HEK293 (cell line): ENCODE data around the gene PRPF38B.

Source experiments
- CTCF ChIA-PET: fragments of 350-600 bp; formaldehyde crosslinking; extraction: SDS; loops from one replicate; lab custom pipeline; 2021; ENCODE audit warnings: antibody characterized with exemption; lab: Yijun Ruan, JAX
- POLR2A ChIA-PET: fragments of 300-600 bp; formaldehyde crosslinking; extraction: SDS; loops from one replicate; lab custom pipeline; 2020; ENCODE audit warnings: antibody characterized with exemption, inconsistent platforms; lab: Yijun Ruan, JAX
- H3K27ac ChIP-seq: fragments of 200-500 bp; sonication (Bioruptor generic); 2 replicates; pipeline ENCODE4 v1.5.1; 2014; ENCODE audit warnings: low read depth, low read length, control low read depth, inconsistent platforms; ENCODE audit errors: extremely low read depth
- H3K36me3 ChIP-seq, 2 experiments: fragments of 200-500 bp in 1 of 2; sonication (Bioruptor generic) in 1 of 2; 1 replicate in 1 of 2; 2 replicates in 1 of 2; pipeline ENCODE4 v1.5.1; 2014 to 2017; ENCODE audit warnings: inconsistent platforms in 2 of 2, low read length in 2 of 2; ENCODE audit not compliant: control insufficient read depth in 2 of 2, insufficient read depth in 1 of 2
- H3K4me1 ChIP-seq: fragments of 200-500 bp; sonication (Bioruptor generic); 2 replicates; pipeline ENCODE4 v1.5.1; 2014; ENCODE audit warnings: mild to moderate bottlenecking, low read length, inconsistent platforms; ENCODE audit not compliant: control insufficient read depth, insufficient read depth
- H3K4me3 ChIP-seq: 2 replicates; pipeline ENCODE4 v1.5.1; 2011; ENCODE audit warnings: low read depth, mild to moderate bottlenecking, control low read depth, low read length, moderate library complexity
- H3K9me3 ChIP-seq: fragments of 200-500 bp; sonication (Bioruptor generic); 2 replicates; pipeline ENCODE4 v1.5.1; 2014; ENCODE audit warnings: low read depth, low read length, inconsistent platforms; ENCODE audit not compliant: control insufficient read depth, insufficient read depth
- BCL11A ChIP-seq: fragments of 450-650 bp; formaldehyde crosslinking; IDR thresholded peaks from 2 replicates; pipeline ENCODE4 v1.5.1; 2016; ENCODE audit warnings: low read depth, missing biosample characterization, missing genetic modification characterization
- KLF9 ChIP-seq: fragments of 450-650 bp; formaldehyde crosslinking; IDR thresholded peaks from 2 replicates; pipeline ENCODE4 v1.5.1; 2016; ENCODE audit warnings: missing biosample characterization, missing genetic modification characterization, low read depth
- ZBTB1 ChIP-seq: fragments of 450-650 bp; formaldehyde crosslinking; IDR thresholded peaks from 2 replicates; pipeline ENCODE4 v1.5.1; 2016; ENCODE audit warnings: missing biosample characterization, missing genetic modification characterization
- ZBTB17 ChIP-seq: fragments of 450-650 bp; formaldehyde crosslinking; IDR thresholded peaks from 2 replicates; pipeline ENCODE4 v1.5.1; 2016; ENCODE audit warnings: missing biosample characterization, missing genetic modification characterization
- ZEB2 ChIP-seq: fragments of 450-650 bp; formaldehyde crosslinking; IDR thresholded peaks from 2 replicates; pipeline ENCODE4 v1.5.1; 2016; ENCODE audit warnings: missing biosample characterization, missing genetic modification characterization
- ZFP69B ChIP-seq: fragments of 450-650 bp; formaldehyde crosslinking; IDR thresholded peaks from 2 replicates; pipeline ENCODE4 v1.5.1; 2016; ENCODE audit warnings: missing biosample characterization, missing genetic modification characterization
- ZNF140 ChIP-seq: fragments of 450-650 bp; formaldehyde crosslinking; IDR thresholded peaks from 2 replicates; pipeline ENCODE4 v1.5.1; 2016; ENCODE audit warnings: missing biosample characterization, missing genetic modification characterization
- ZNF146 ChIP-seq: fragments of 450-650 bp; formaldehyde crosslinking; IDR thresholded peaks from 2 replicates; pipeline ENCODE4 v1.5.1; 2016; ENCODE audit warnings: missing biosample characterization, missing genetic modification characterization
- ZNF202 ChIP-seq: fragments of 450-650 bp; formaldehyde crosslinking; IDR thresholded peaks from 2 replicates; pipeline ENCODE4 v1.5.1; 2016; ENCODE audit warnings: missing biosample characterization, missing genetic modification characterization, borderline replicate concordance
- ZNF23 ChIP-seq: fragments of 450-650 bp; formaldehyde crosslinking; IDR thresholded peaks from 2 replicates; pipeline ENCODE4 v1.5.1; 2016; ENCODE audit warnings: missing biosample characterization, missing genetic modification characterization, borderline replicate concordance
- ZNF239 ChIP-seq: fragments of 450-650 bp; formaldehyde crosslinking; IDR thresholded peaks from 2 replicates; pipeline ENCODE4 v1.5.1; 2016; ENCODE audit warnings: missing biosample characterization, missing genetic modification characterization
- ZNF302 ChIP-seq: fragments of 450-650 bp; formaldehyde crosslinking; IDR thresholded peaks from 2 replicates; pipeline ENCODE4 v1.5.1; 2016; ENCODE audit warnings: missing biosample characterization, missing genetic modification characterization, low read depth
- ZNF621 ChIP-seq: fragments of 450-650 bp; formaldehyde crosslinking; IDR thresholded peaks from 2 replicates; pipeline ENCODE4 v1.5.1; 2017; ENCODE audit warnings: missing biosample characterization, missing genetic modification characterization
- ZNF707 ChIP-seq: fragments of 450-650 bp; formaldehyde crosslinking; IDR thresholded peaks from 2 replicates; pipeline ENCODE4 v1.5.1; 2016; ENCODE audit warnings: missing biosample characterization, missing genetic modification characterization
- TF ChIP-seq, protein P1 (sequence below): fragments of 450-650 bp; formaldehyde crosslinking; IDR thresholded peaks from 2 replicates; pipeline ENCODE4 v1.5.1; 2016; ENCODE audit warnings: missing biosample characterization, missing genetic modification characterization
- TF ChIP-seq, protein P2 (sequence below): fragments of 450-650 bp; formaldehyde crosslinking; IDR thresholded peaks from 2 replicates; pipeline ENCODE4 v1.5.1; 2016; ENCODE audit warnings: missing biosample characterization, missing genetic modification characterization, borderline replicate concordance
- TF ChIP-seq, protein P3 (sequence below): fragments of 450-650 bp; formaldehyde crosslinking; IDR thresholded peaks from 2 replicates; pipeline ENCODE4 v1.5.1; 2016; ENCODE audit warnings: missing biosample characterization, missing genetic modification characterization
- TF ChIP-seq, protein P4 (sequence below): fragments of 450-650 bp; formaldehyde crosslinking; IDR thresholded peaks from 2 replicates; pipeline ENCODE4 v1.5.1; 2016; ENCODE audit warnings: missing biosample characterization, missing genetic modification characterization
- TF ChIP-seq, protein P5 (sequence below): fragments of 450-650 bp; formaldehyde crosslinking; IDR thresholded peaks from 2 replicates; pipeline ENCODE4 v1.5.1; 2016; ENCODE audit warnings: missing biosample characterization, missing genetic modification characterization
- TF ChIP-seq, protein P6 (sequence below): fragments of 450-650 bp; formaldehyde crosslinking; conservative IDR thresholded peaks from 2 replicates; pipeline ENCODE4 v1.5.1; 2016; ENCODE audit warnings: low read depth, missing biosample characterization, missing genetic modification characterization

Gene PRPF38B

DNA sequence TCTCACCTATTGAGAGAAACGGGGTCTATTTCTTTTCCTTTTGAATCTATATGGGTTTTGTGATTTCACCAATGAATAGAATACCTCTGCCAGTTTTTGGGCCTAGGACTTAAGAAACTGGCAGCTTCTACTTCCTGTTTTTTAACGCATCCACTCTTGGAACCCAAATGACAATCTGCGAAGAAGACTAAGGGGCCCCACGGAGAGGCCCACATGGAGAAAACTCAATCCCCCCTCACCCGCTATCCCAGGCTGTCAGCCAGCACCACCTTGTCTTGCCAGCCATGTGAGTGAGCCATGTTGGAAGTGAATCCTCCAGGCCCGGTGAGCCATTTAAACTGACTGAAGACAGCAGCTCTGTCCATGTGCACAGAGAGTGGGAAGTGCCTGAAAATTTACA lies 27.6 kb upstream of the PRPF38B start:
- Histone ChIP-seq H3K36me3 (no peaks in the 10 kb centered on the region), H3K4me3 (no peak overlapping the region), H3K9me3 (no peaks in the 10 kb centered on the region), H3K27ac (no peak overlapping the region), H3K4me1 (no peaks in the 10 kb centered on the region)
- ChIA-PET CTCF (interaction anchor here (0.9 kb wide), 1 partner anchor 20 kb away, joined by 3 read pairs; no protein-coding TSS in a partner anchor), POLR2A (no interaction called here)
- TF ChIP-seq ZNF23 (tag by site-specific recombination) (no peak), ZBTB1 (no peak), KLF9 (tag by site-specific recombination) (no peak), ZNF621 (tag by site-specific recombination) (no peak), ZNF707 (tag by site-specific recombination) (no peak), ZNF140 (tag by site-specific recombination) (no peak), ZEB2 (tag by site-specific recombination) (no peak), ZFP69B (tag by site-specific recombination) (no peak), ZNF239 (tag by site-specific recombination) (no peak), ZNF302 (tag by site-specific recombination) (no peak), ZBTB17 (tag by site-specific recombination) (no peak), ZNF146 (tag by site-specific recombination) (no peak), BCL11A (tag by site-specific recombination) (no peak), ZNF202 (no peak)
- TF ChIP-seq, protein P1, sequence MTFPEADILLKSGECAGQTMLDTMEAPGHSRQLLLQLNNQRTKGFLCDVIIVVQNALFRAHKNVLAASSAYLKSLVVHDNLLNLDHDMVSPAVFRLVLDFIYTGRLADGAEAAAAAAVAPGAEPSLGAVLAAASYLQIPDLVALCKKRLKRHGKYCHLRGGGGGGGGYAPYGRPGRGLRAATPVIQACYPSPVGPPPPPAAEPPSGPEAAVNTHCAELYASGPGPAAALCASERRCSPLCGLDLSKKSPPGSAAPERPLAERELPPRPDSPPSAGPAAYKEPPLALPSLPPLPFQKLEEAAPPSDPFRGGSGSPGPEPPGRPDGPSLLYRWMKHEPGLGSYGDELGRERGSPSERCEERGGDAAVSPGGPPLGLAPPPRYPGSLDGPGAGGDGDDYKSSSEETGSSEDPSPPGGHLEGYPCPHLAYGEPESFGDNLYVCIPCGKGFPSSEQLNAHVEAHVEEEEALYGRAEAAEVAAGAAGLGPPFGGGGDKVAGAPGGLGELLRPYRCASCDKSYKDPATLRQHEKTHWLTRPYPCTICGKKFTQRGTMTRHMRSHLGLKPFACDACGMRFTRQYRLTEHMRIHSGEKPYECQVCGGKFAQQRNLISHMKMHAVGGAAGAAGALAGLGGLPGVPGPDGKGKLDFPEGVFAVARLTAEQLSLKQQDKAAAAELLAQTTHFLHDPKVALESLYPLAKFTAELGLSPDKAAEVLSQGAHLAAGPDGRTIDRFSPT = no peak
- TF ChIP-seq, protein P2, sequence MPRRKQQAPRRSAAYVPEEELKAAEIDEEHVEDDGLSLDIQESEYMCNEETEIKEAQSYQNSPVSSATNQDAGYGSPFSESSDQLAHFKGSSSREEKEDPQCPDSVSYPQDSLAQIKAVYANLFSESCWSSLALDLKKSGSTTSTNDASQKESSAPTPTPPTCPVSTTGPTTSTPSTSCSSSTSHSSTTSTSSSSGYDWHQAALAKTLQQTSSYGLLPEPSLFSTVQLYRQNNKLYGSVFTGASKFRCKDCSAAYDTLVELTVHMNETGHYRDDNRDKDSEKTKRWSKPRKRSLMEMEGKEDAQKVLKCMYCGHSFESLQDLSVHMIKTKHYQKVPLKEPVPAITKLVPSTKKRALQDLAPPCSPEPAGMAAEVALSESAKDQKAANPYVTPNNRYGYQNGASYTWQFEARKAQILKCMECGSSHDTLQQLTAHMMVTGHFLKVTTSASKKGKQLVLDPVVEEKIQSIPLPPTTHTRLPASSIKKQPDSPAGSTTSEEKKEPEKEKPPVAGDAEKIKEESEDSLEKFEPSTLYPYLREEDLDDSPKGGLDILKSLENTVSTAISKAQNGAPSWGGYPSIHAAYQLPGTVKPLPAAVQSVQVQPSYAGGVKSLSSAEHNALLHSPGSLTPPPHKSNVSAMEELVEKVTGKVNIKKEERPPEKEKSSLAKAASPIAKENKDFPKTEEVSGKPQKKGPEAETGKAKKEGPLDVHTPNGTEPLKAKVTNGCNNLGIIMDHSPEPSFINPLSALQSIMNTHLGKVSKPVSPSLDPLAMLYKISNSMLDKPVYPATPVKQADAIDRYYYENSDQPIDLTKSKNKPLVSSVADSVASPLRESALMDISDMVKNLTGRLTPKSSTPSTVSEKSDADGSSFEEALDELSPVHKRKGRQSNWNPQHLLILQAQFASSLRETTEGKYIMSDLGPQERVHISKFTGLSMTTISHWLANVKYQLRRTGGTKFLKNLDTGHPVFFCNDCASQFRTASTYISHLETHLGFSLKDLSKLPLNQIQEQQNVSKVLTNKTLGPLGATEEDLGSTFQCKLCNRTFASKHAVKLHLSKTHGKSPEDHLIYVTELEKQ (tag by site-specific recombination) = no peak
- TF ChIP-seq, protein P3, sequence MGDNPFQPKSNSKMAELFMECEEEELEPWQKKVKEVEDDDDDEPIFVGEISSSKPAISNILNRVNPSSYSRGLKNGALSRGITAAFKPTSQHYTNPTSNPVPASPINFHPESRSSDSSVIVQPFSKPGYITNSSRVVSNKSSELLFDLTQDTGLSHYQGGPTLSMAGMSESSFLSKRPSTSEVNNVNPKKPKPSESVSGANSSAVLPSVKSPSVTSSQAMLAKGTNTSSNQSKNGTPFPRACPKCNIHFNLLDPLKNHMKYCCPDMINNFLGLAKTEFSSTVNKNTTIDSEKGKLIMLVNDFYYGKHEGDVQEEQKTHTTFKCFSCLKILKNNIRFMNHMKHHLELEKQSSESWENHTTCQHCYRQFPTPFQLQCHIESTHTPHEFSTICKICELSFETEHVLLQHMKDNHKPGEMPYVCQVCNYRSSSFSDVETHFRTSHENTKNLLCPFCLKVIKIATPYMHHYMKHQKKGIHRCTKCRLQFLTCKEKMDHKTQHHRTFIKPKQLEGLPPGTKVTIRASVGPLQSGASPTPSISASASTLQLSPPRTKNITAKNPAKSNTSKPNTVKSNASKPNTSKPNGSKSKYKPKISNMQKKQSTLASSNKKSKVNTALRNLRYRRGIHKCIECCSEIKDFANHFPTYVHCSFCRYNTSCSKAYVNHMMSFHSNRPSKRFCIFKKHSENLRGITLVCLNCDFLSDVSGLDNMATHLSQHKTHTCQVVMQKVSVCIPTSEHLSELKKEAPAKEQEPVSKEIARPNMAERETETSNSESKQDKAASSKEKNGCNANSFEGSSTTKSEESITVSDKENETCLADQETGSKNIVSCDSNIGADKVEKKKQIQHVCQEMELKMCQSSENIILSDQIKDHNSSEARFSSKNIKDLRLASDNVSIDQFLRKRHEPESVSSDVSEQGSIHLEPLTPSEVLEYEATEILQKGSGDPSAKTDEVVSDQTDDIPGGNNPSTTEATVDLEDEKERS = no peak
- TF ChIP-seq, protein P4, sequence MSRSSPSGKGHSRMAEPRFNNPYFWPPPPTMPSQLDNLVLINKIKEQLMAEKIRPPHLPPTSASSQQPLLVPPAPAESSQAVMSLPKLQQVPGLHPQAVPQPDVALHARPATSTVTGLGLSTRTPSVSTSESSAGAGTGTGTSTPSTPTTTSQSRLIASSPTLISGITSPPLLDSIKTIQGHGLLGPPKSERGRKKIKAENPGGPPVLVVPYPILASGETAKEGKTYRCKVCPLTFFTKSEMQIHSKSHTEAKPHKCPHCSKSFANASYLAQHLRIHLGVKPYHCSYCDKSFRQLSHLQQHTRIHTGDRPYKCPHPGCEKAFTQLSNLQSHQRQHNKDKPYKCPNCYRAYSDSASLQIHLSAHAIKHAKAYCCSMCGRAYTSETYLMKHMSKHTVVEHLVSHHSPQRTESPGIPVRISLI (tag by site-specific recombination) = no peak
- TF ChIP-seq, protein P5, sequence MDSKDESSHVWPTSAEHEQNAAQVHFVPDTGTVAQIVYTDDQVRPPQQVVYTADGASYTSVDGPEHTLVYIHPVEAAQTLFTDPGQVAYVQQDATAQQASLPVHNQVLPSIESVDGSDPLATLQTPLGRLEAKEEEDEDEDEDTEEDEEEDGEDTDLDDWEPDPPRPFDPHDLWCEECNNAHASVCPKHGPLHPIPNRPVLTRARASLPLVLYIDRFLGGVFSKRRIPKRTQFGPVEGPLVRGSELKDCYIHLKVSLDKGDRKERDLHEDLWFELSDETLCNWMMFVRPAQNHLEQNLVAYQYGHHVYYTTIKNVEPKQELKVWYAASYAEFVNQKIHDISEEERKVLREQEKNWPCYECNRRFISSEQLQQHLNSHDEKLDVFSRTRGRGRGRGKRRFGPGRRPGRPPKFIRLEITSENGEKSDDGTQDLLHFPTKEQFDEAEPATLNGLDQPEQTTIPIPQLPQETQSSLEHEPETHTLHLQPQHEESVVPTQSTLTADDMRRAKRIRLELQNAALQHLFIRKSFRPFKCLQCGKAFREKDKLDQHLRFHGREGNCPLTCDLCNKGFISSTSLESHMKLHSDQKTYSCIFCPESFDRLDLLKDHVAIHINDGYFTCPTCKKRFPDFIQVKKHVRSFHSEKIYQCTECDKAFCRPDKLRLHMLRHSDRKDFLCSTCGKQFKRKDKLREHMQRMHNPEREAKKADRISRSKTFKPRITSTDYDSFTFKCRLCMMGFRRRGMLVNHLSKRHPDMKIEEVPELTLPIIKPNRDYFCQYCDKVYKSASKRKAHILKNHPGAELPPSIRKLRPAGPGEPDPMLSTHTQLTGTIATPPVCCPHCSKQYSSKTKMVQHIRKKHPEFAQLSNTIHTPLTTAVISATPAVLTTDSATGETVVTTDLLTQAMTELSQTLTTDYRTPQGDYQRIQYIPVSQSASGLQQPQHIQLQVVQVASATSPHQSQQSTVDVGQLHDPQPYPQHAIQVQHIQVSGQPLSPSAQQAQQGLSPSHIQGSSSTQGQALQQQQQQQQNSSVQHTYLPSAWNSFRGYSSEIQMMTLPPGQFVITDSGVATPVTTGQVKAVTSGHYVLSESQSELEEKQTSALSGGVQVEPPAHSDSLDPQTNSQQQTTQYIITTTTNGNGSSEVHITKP (tag by site-specific recombination) = no peak
- TF ChIP-seq, protein P6, sequence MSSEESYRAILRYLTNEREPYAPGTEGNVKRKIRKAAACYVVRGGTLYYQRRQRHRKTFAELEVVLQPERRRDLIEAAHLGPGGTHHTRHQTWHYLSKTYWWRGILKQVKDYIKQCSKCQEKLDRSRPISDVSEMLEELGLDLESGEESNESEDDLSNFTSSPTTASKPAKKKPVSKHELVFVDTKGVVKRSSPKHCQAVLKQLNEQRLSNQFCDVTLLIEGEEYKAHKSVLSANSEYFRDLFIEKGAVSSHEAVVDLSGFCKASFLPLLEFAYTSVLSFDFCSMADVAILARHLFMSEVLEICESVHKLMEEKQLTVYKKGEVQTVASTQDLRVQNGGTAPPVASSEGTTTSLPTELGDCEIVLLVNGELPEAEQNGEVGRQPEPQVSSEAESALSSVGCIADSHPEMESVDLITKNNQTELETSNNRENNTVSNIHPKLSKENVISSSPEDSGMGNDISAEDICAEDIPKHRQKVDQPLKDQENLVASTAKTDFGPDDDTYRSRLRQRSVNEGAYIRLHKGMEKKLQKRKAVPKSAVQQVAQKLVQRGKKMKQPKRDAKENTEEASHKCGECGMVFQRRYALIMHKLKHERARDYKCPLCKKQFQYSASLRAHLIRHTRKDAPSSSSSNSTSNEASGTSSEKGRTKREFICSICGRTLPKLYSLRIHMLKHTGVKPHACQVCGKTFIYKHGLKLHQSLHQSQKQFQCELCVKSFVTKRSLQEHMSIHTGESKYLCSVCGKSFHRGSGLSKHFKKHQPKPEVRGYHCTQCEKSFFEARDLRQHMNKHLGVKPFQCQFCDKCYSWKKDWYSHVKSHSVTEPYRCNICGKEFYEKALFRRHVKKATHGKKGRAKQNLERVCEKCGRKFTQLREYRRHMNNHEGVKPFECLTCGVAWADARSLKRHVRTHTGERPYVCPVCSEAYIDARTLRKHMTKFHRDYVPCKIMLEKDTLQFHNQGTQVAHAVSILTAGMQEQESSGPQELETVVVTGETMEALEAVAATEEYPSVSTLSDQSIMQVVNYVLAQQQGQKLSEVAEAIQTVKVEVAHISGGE (tag by site-specific recombination) = no peak
